ENCODE results near the gene ADAMTSL5.

ADAMTSL5 gene

DNA sequence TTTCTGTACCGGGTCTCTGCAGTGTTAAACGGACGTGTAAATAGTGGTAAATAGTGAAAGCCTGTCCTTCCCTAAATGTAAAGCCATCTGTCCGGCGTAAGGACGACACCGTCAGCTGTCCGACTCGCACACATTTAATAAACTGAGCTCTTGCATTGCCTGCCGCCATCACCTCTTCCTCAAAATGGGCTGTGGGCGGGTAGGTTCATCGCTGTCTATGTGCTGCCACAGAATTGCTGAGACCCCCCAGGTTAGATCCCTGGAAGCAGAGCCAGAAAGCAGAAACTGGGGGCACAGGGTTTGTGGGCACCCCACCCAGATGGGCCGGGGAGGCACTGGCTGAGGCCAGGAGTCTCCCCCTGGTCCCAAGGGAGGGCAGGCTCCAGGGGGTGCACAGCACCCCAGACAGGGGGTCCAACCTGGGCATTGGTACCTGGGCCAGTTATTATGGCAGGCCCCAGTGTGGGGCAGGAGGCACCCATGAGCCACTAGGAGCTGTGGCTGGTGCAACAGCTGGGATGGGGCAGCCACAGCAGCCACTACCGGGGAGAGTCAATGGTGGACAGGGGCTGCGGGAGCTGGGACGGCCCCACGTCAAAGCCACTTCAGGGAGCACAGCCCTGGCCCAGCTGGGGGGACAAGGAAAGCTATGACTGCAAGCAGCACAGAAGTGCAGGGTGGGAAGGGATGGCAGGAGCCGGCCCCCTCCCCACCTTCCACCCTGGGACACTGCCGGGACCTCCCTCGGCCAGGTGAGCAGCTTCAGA, 39.6 kb downstream of the ADAMTSL5 start:
- no peak for DNase-seq (ENCODE audit: low read depth in 1 of 2, low spot score in 1 of 2)
- no peak for TF ChIP-seq JUND (IDR thresholded peaks at IDR 0.05; ENCODE audit: low read depth)
- in situ Hi-C loops (cut with HindIII; ENCODE audit: low pct_unique_long_range_greater_than_20kb, low sequenced_read_pairs): no loop called here

DNA sequence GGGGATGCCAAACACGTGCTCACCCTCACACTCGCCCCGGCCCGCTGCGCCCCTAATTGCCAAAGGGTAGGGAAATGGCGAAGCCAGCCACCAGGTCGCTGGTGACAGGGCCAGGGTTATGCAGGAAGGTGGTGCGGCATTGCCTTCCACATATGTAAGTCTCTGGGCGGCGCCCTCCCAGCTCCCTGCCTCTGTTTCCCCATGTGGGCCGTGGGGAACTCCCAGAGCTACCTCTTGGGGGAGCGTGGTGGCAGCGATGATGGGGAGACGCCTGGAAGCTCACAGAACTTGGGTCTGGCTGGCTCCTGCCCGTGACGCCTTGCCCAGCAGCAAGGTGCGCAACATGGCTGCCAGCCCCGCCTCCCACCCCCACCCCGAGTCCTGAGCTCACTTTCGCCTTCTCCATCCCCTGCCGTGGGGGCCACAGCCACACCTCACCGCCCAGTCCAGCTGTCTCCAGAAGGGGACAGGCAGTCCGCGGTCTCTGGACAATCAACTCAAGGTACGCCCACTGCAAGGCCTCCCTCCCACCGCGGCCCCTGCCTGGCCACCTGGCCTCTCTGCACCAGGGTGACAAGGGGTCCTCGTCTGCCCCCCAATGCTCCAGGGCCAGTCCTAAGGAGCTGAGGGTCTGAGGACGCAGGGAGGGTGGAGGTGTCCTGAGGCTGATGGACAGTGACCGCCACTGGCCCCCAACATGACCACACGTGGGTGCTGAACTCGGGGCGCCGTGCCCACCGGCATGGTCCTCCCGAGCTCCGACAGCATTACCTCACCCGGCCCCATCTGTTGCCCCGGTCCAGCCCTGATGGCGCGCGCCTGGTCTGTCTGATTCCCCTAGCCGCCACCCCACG, 40.4 kb downstream of the ADAMTSL5 start:
- no peak for TF ChIP-seq JUND (IDR thresholded peaks at IDR 0.05; ENCODE audit: low read depth)
- in situ Hi-C loops (cut with HindIII; ENCODE audit: low pct_unique_long_range_greater_than_20kb, low sequenced_read_pairs): no loop called here
- DNase-seq (ENCODE audit: low read depth in 1 of 2, low spot score in 1 of 2): no peak

DNA sequence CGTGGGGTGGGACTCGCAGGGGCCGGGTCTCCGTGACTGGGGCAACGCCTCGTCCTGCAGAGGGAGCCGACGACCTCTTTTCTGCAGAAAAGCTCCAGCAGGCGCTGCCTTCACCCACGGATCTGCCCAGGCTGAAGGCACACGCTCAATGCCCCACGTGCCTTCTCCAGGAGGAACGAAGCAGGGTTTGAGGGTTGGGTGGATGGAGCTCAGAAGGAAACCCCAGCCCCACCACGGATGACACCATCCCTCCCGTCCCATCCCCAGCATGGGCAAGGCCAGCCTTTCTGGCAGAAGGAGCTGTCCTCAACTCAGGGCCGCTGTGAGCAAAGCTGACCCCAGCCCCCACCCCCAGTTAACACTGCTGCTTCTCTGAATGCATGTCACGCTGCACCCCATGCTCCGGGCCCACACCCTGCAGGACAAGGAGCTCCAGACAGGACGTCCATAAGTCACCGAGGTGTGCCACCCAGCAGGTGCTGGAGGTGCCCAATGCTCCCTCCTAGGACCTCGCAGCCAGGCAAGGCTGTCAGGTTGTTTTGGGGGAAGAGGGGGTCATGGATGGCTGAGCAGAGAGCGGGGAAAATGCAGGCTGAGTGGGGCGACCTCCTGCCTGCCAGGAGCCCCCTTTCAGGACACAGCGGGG, 41.2 kb downstream of the ADAMTSL5 start:
- no peak for TF ChIP-seq JUND (IDR thresholded peaks at IDR 0.05; ENCODE audit: low read depth)
- in situ Hi-C loops (cut with HindIII; ENCODE audit: low pct_unique_long_range_greater_than_20kb, low sequenced_read_pairs): no loop called here
- DNase-seq (ENCODE audit: low read depth in 1 of 2, low spot score in 1 of 2): peak; percentile 43 to 46

DNA sequence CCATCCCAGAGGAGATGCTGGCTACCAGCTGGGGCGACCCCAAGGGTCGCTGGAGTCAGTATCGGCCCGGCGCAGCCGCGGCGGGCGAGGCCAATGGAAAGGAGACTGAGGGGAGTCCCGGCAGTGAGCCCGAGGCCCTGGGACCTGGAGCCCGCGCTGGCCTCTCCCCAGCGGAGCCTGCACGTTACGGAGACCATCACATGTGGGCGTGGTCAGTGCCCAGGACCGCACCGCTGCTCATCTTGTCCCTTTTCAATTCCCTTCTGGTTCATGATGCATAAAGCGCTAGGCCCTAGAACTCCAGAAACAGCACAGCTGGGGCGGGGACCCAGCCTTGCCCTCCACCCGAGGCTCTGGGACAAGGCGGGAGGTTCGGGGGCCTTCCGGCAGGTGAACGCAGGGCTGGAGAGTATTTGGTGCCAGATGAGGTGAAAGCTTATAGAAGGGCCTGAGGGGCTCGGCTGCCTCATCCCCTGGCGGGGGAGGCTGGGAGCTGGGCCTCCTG, 41.8 kb downstream of the ADAMTSL5 start:
- no peak for TF ChIP-seq JUND (IDR thresholded peaks at IDR 0.05; ENCODE audit: low read depth)
- in situ Hi-C loops (cut with HindIII; ENCODE audit: low pct_unique_long_range_greater_than_20kb, low sequenced_read_pairs): no loop called here
- DNase-seq (ENCODE audit: low read depth in 1 of 2, low spot score in 1 of 2): peak; percentile 50 to 70

DNA sequence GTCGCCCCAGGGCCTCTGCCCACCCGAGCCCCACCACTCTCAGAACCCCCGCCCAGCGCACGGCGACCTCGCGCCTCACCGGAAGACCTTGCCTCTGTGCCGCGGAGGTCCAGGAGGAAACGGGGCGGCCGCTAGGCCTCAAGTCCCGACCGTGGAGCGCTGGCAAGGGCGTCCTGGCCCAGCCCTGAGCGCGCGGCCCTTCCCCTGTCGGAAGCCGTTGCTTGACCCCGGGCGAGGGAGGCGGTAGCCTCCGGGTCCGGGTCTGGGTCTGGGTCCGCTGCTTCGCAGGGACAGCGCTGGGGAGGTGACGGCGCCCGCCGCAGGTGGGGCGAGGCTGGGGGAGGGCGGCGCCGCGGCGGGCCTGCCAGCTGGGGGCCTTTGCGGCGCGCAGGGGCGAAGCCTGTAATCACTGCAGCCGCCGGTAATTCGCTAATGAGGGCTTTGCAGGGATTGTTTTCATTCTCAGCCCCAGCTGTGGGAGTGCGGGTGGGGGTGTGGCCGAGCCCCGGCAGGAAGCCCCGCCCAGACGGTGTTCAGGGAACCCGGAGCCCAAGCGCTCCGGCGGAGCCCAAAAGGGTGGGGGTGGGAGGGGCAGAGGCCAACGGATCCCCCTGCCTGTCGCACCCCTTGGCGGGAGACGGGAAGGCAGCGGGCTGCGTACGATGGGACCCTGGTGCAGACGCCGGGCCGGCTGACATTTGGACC, 42.4 kb downstream of the ADAMTSL5 start:
- TF ChIP-seq JUND (IDR thresholded peaks at IDR 0.05; ENCODE audit: low read depth): no peak
- DNase-seq (ENCODE audit: low read depth in 1 of 2, low spot score in 1 of 2): peak; percentile 55 to 88
- in situ Hi-C loops (cut with HindIII; ENCODE audit: low pct_unique_long_range_greater_than_20kb, low sequenced_read_pairs): no loop called here

DNA sequence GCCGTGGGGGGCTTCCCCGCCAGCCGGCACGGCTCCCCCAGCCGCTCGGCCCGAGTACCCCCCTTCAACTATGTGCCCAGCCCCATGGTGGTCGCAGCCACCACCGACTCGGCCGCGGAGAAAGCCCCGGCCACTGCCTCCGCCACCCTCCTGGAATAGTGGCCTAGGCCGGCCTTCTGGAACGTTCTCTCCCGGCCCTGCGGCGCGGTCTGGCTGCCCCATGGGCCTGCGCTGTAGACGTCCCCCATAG, 42.8 kb downstream of the ADAMTSL5 start:
- in situ Hi-C loops (cut with HindIII; ENCODE audit: low pct_unique_long_range_greater_than_20kb, low sequenced_read_pairs): no loop called here
- no peak for TF ChIP-seq JUND (IDR thresholded peaks at IDR 0.05; ENCODE audit: low read depth)
- no peak for DNase-seq (ENCODE audit: low read depth in 1 of 2, low spot score in 1 of 2)

DNA sequence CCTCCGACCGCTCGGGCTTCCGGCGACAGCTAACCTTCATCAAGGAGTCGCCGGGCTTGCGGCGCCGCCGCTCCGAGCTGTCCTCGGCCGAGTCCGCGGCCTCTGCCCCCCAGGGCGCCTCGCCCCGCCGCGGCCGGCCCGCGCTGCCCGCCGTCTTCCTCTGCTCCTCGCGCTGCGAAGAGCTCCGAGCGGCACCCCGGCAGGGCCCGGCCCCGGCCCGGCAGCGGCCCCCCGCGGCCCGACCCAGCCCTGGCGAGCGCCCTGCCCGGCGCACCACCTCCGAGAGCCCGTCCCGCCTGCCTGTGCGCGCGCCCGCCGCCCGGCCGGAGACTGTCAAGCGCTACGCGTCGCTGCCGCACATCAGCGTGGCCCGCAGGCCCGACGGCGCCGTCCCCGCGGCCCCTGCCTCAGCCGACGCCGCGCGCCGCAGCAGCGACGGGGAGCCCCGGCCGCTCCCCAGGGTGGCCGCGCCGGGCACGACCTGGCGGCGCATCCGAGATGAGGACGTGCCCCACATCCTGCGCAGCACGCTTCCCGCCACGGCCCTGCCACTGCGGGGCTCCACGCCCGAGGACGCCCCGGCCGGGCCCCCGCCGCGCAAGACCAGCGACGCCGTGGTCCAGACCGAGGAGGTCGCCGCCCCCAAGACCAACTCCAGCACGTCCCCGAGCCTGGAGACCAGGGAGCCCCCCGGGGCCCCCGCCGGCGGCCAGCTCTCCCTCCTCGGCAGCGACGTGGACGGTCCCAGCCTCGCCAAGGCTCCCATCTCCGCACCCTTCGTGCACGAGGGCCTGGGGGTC, 43.4 kb downstream of the ADAMTSL5 start:
- no peak for TF ChIP-seq JUND (IDR thresholded peaks at IDR 0.05; ENCODE audit: low read depth)
- peak; percentile 57 to 71 for DNase-seq (ENCODE audit: low read depth in 1 of 2, low spot score in 1 of 2)
- in situ Hi-C loops (cut with HindIII; ENCODE audit: low pct_unique_long_range_greater_than_20kb, low sequenced_read_pairs): no loop called here

DNA sequence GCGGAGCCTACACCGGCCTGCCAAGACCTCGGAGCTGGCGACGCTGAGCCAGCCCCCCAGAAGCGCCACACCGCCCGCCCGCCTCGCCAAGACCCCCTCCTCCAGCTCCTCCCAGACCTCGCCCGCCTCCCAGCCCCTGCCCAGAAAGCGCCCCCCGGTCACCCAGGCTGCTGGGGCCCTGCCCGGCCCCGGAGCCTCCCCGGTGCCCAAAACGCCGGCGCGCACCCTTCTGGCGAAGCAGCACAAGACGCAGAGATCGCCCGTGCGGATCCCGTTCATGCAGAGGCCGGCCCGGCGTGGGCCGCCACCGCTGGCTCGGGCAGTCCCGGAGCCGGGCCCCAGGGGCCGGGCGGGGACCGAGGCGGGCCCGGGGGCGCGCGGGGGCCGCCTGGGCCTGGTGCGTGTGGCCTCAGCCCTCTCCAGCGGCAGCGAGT, 44.0 kb downstream of the ADAMTSL5 start:
- in situ Hi-C loops (cut with HindIII; ENCODE audit: low pct_unique_long_range_greater_than_20kb, low sequenced_read_pairs): no loop called here
- TF ChIP-seq JUND (IDR thresholded peaks at IDR 0.05; ENCODE audit: low read depth): no peak
- peak; percentile 58 to 75 for DNase-seq (ENCODE audit: low read depth in 1 of 2, low spot score in 1 of 2)

DNA sequence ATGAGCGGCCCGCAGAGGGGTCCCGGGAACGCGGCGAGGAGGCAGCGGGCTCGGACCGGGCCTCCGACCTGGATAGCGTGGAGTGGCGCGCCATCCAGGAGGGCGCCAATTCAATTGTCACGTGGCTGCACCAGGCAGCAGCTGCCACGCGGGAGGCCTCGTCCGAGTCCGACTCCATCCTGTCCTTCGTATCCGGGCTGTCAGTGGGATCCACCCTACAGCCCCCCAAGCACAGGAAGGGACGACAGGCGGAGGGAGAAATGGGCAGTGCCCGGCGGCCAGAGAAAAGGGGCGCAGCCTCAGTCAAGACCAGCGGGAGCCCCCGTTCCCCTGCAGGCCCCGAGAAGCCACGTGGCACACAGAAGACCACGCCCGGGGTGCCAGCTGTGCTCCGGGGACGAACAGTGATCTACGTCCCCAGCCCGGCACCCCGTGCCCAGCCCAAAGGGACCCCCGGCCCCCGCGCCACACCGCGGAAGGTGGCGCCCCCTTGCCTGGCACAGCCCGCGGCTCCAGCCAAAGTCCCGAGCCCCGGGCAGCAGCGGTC, 44.5 kb downstream of the ADAMTSL5 start:
- TF ChIP-seq JUND (IDR thresholded peaks at IDR 0.05; ENCODE audit: low read depth): no peak
- no peak for DNase-seq (ENCODE audit: low read depth in 1 of 2, low spot score in 1 of 2)
- in situ Hi-C loops (cut with HindIII; ENCODE audit: low pct_unique_long_range_greater_than_20kb, low sequenced_read_pairs): no loop called here

DNA sequence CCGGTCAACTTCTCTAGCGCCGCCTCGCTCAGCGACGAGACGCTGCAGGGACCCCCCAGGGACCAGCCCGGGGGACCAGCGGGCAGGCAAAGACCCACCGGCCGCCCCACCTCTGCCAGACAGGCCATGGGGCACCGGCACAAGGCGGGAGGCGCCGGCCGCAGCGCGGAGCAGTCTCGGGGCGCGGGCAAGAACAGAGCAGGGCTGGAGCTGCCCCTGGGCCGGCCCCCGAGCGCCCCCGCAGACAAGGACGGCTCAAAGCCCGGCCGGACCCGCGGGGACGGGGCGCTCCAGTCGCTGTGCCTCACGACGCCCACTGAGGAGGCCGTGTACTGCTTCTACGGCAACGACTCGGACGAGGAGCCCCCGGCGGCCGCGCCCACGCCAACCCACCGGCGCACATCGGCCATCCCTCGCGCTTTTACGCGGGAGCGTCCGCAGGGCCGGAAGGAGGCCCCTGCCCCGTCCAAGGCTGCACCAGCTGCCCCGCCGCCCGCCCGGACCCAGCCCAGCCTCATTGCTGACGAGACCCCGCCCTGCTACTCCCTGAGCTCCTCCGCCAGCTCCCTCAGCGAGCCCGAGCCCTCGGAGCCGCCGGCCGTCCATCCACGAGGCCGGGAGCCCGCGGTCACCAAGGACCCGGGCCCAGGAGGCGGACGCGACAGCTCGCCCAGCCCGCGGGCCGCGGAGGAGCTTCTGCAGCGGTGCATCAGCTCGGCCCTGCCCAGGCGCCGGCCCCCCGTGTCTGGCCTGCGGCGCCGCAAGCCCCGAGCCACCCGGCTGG, 45.1 kb downstream of the ADAMTSL5 start:
- no peak for DNase-seq (ENCODE audit: low read depth in 1 of 2, low spot score in 1 of 2)
- no peak for TF ChIP-seq JUND (IDR thresholded peaks at IDR 0.05; ENCODE audit: low read depth)
- in situ Hi-C loops (cut with HindIII; ENCODE audit: low pct_unique_long_range_greater_than_20kb, low sequenced_read_pairs): no loop called here

DNA sequence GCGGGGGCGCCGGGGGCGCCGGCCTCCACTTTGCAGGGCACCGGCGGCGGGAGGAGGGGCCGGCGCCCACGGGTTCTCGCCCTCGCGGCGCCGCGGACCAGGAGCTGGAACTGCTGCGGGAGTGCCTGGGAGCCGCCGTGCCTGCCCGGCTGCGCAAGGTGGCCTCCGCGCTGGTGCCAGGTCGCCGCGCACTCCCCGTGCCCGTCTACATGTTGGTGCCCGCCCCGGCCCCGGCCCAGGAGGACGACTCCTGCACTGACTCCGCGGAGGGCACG, 45.7 kb downstream of the ADAMTSL5 start:
- in situ Hi-C loops (cut with HindIII; ENCODE audit: low pct_unique_long_range_greater_than_20kb, low sequenced_read_pairs): no loop called here
- DNase-seq (ENCODE audit: low read depth in 1 of 2, low spot score in 1 of 2): no peak
- TF ChIP-seq JUND (IDR thresholded peaks at IDR 0.05; ENCODE audit: low read depth): no peak

Data from T47D (cell line).